Measurements from ENCODE around the gene TTL.
A peak's percentile ranks its signal among the peaks of the same experiment; 100 is the strongest.

TTL gene

DNA sequence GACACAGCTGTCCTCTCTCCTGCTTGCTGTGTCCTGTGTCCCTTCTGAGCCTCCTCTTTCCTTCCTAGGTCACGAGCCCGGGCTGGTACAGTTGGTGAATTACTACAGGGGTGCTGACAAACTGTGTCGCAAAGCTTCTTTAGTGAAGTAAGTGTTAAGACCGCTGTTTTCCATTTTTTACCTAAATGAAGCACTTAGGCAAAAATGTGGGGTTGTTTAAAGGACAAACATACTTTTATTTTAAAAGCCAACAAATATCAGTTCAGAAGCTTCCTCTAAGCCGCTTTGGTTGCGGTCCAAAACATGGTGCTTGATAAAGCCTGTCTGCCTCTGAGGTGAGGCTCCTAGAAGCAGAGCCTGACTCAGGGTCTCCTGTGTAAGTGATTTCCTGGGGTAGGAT lies 3.9 kb downstream of the TTL start:
- no peak overlapping the region for H3K27ac ChIP-seq
- TF ChIP-seq, protein P1, sequence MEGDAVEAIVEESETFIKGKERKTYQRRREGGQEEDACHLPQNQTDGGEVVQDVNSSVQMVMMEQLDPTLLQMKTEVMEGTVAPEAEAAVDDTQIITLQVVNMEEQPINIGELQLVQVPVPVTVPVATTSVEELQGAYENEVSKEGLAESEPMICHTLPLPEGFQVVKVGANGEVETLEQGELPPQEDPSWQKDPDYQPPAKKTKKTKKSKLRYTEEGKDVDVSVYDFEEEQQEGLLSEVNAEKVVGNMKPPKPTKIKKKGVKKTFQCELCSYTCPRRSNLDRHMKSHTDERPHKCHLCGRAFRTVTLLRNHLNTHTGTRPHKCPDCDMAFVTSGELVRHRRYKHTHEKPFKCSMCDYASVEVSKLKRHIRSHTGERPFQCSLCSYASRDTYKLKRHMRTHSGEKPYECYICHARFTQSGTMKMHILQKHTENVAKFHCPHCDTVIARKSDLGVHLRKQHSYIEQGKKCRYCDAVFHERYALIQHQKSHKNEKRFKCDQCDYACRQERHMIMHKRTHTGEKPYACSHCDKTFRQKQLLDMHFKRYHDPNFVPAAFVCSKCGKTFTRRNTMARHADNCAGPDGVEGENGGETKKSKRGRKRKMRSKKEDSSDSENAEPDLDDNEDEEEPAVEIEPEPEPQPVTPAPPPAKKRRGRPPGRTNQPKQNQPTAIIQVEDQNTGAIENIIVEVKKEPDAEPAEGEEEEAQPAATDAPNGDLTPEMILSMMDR (IDR thresholded peaks at IDR 0.05; ENCODE audit: low read depth, low read length), result no peak
- peaks cover 49% of the 10 kb centered on the region for H3K36me3 ChIP-seq
- H3K9me3 ChIP-seq (ENCODE audit: severe bottlenecking), result no peaks in the 10 kb centered on the region
- no peak overlapping the region for H3K4me3 ChIP-seq (ENCODE audit: low read depth, low read length)
- no peaks in the 10 kb centered on the region for H3K27me3 ChIP-seq (ENCODE audit: insufficient read depth, low read depth, severe bottlenecking)
- DNase-seq, result no peak

GRCh38 chr2:112486895-112487294 lies 4.9 kb downstream of the TTL start:
- peaks cover 49% of the 10 kb centered on the region for H3K36me3 ChIP-seq
- no peak for DNase-seq
- TF ChIP-seq, protein P1 (IDR thresholded peaks at IDR 0.05; ENCODE audit: low read depth, low read length), result no peak
- H3K9me3 ChIP-seq (ENCODE audit: severe bottlenecking), result no peaks in the 10 kb centered on the region
- H3K27me3 ChIP-seq (ENCODE audit: insufficient read depth, low read depth, severe bottlenecking), result no peaks in the 10 kb centered on the region
- H3K4me3 ChIP-seq (ENCODE audit: low read depth, low read length), result no peak overlapping the region
- no peak overlapping the region for H3K27ac ChIP-seq

GRCh38 chr2:112487444-112487961 lies 5.5 kb downstream of the TTL start:
- TF ChIP-seq, protein P1 (IDR thresholded peaks at IDR 0.05; ENCODE audit: low read depth, low read length), result no peak

DNA sequence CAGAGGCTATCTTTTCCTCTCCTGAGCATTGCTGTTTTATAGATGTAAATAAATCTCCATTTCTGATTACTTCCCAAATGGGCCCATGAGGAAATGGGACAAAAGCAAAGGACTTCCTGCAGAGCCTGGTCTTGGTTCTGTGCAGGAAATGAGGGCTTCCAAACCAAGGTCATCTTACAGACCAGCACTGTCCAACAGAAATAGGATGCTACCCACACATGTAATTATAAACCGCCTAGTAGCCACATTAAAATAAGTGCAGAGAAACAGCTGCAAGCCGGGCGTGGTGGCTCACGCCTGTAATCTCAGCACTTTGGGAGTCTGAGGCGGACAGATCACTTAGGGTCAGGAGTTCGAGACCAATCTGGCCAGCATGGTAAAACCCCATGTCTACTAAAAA lies 6.2 kb downstream of the TTL start:
- no peak overlapping the region for H3K4me3 ChIP-seq (ENCODE audit: low read depth, low read length)
- TF ChIP-seq, protein P1 (IDR thresholded peaks at IDR 0.05; ENCODE audit: low read depth, low read length), result no peak
- no peak overlapping the region for H3K27ac ChIP-seq
- no peak for DNase-seq
- peaks cover 43% of the 10 kb centered on the region for H3K36me3 ChIP-seq
- no peaks in the 10 kb centered on the region for H3K9me3 ChIP-seq (ENCODE audit: severe bottlenecking)
- H3K27me3 ChIP-seq (ENCODE audit: insufficient read depth, low read depth, severe bottlenecking), result no peaks in the 10 kb centered on the region

More at GRCh38 chr2:112487444-112487961, 5.5 kb downstream of the TTL start:
- Histone ChIP-seq H3K9me3 (ENCODE audit: severe bottlenecking) (no peaks in the 10 kb centered on the region), H3K36me3 (peaks cover 46% of the 10 kb centered on the region), H3K27ac (no peak overlapping the region), H3K27me3 (ENCODE audit: insufficient read depth, low read depth, severe bottlenecking) (no peaks in the 10 kb centered on the region), H3K4me3 (ENCODE audit: low read depth, low read length) (no peak overlapping the region)
- no peak for DNase-seq

GRCh38 chr2:112491946-112492345 lies 10.0 kb downstream of the TTL start:
- no peak for DNase-seq
- Histone ChIP-seq H3K36me3 (peaks cover 23% of the 10 kb centered on the region), H3K9me3 (ENCODE audit: severe bottlenecking) (no peaks in the 10 kb centered on the region), H3K4me3 (ENCODE audit: low read depth, low read length) (no peak overlapping the region), H3K27me3 (ENCODE audit: insufficient read depth, low read depth, severe bottlenecking) (no peaks in the 10 kb centered on the region), H3K27ac (no peak overlapping the region)
- TF ChIP-seq, protein P1 (IDR thresholded peaks at IDR 0.05; ENCODE audit: low read depth, low read length), result no peak

DNA sequence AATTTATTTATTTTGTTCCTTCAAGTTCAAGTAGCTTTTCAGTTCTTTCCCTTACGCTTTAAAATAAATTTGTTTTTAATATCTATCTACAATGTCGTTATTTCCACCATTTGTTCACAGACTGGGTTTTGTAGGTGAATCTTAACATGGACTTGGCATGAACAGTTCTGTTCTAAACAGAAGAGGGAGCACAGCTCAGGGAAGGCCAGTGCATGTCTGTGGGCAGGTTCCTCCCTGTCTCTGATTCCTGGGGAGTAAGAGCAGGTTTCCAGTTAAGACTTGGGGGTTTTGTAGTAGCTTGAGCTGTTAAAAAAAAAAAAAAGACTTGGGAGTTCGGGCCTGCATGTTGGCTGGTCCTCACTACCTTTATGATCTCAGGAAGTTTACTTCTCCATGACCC lies 11.1 kb downstream of the TTL start:
- Histone ChIP-seq H3K9me3 (ENCODE audit: severe bottlenecking) (no peaks in the 10 kb centered on the region), H3K27ac (no peak overlapping the region), H3K36me3 (peaks cover 13% of the 10 kb centered on the region), H3K27me3 (ENCODE audit: insufficient read depth, low read depth, severe bottlenecking) (no peaks in the 10 kb centered on the region), H3K4me3 (ENCODE audit: low read depth, low read length) (no peak overlapping the region)
- peak; percentile 33 for DNase-seq
- TF ChIP-seq, protein P1 (IDR thresholded peaks at IDR 0.05; ENCODE audit: low read depth, low read length), result peak; percentile 9; the same call in 1 of the 2 replicates

All from WERI-Rb-1 (cell line).